Thoracic aorta (tissue), 2 donors: ENCODE measurements around the gene NOL4L. TPM values are rescaled to one million over a fixed set of nuclear protein-coding genes. Genes with fewer than 3 reads are reported as not detected.

Experiments
- ATAC-seq: fragments of 150-250 bp; one replicate; pipeline ENCODE4 v1.8.0; 2017; ENCODE audit warnings: low read depth; ENCODE audit not compliant: insufficient number of reproducible peaks, low FRiP score
- DNase-seq: peaks from one replicate; pipeline ENCODE4 v3.0.0-alpha.2; 2020; ENCODE audit warnings: low spot score
- H3K27ac ChIP-seq, 2 donors: fragments of 200-600 bp; sonication (generic); 1 replicate in 1 of 2; 2 replicates in 1 of 2; pipeline ENCODE4 v1.5.1; 2016; ENCODE audit warnings: mild to moderate bottlenecking in 2 of 2, moderate library complexity in 2 of 2
- H3K27me3 ChIP-seq: fragments of 200-600 bp; sonication (generic); replicated peaks from 2 replicates; pipeline ENCODE4 v1.6.0; 2016; ENCODE audit warnings: mild to moderate bottlenecking; ENCODE audit not compliant: insufficient read depth
- H3K36me3 ChIP-seq: fragments of 200-600 bp; sonication (generic); one replicate; pipeline ENCODE4 v1.5.1; 2016
- H3K4me1 ChIP-seq, 2 donors: fragments of 200-600 bp; sonication (generic); 1 replicate in 1 of 2; 2 replicates in 1 of 2; pipeline versions ENCODE4 v1.5.1 to v1.6.0; 2016; ENCODE audit warnings: low read depth in 2 of 2, mild to moderate bottlenecking in 1 of 2; ENCODE audit not compliant: control insufficient read depth in 1 of 2
- H3K4me3 ChIP-seq: fragments of 200-600 bp; sonication (generic); 2 replicates; pipeline ENCODE4 v1.5.1; 2016; ENCODE audit warnings: mild to moderate bottlenecking
- H3K9me3 ChIP-seq: fragments of 200-600 bp; sonication (generic); 2 replicates; pipeline ENCODE4 v1.5.1; 2016
- CTCF ChIP-seq: fragments of 200-600 bp; sonication (generic); IDR thresholded peaks from one replicate; pipeline ENCODE4 v1.5.1; 2019; ENCODE audit warnings: antibody characterized with exemption
- total RNA-seq, 2 donors: library from RNA; depleted of rRNA; stranded (reverse); fragments of >200 nt; gene quantifications; one replicate each; pipeline versions ENCODE4 v1.1.0 to v1.2.3, GENCODE V29; 2016

The NOL4L gene
- total RNA-seq, 2 donors from 2014 or later, result 17.5 to 23.7 TPM

- no peak for ATAC-seq
- Histone ChIP-seq H3K27ac (no peak overlapping the region), H3K27me3 (no peaks in the 10 kb centered on the region), H3K4me1 (no peaks in the 10 kb centered on the region), H3K36me3 (no peaks in the 10 kb centered on the region), H3K9me3 (no peaks in the 10 kb centered on the region), H3K4me3 (no peak overlapping the region)
- no peak for TF ChIP-seq CTCF
- DNase-seq, result no peak
These were observed 27.8 kb downstream of the NOL4L start for GRCh38 chr20:32557319-32557718.

- H3K4me3 ChIP-seq, result no peak overlapping the region
- no peak for ATAC-seq
- H3K36me3 ChIP-seq, result no peaks in the 10 kb centered on the region
- no peak overlapping the region for H3K27ac ChIP-seq
- no peaks in the 10 kb centered on the region for H3K4me1 ChIP-seq
- no peak for DNase-seq
- no peaks in the 10 kb centered on the region for H3K27me3 ChIP-seq
- no peaks in the 10 kb centered on the region for H3K9me3 ChIP-seq
- TF ChIP-seq CTCF, result no peak
These were observed 28.6 kb downstream of the NOL4L start for GRCh38 chr20:32556312-32557184.

GRCh38 chr20:32555584-32555983, 29.5 kb downstream of the NOL4L start:
- ATAC-seq (no peak), DNase-seq (no peak)
- Histone ChIP-seq H3K4me1 (no peaks in the 10 kb centered on the region), H3K9me3 (no peaks in the 10 kb centered on the region), H3K4me3 (no peak overlapping the region), H3K27ac (no peak overlapping the region), H3K27me3 (no peaks in the 10 kb centered on the region), H3K36me3 (no peaks in the 10 kb centered on the region)
- TF ChIP-seq CTCF, result no peak

GRCh38 chr20:32554965-32555289, 30.2 kb downstream of the NOL4L start:
- Histone ChIP-seq H3K4me1 (no peaks in the 10 kb centered on the region), H3K36me3 (no peaks in the 10 kb centered on the region), H3K27ac (no peak overlapping the region), H3K9me3 (no peaks in the 10 kb centered on the region), H3K4me3 (no peak overlapping the region), H3K27me3 (no peaks in the 10 kb centered on the region)
- DNase-seq, result no peak
- TF ChIP-seq CTCF, result no peak
- ATAC-seq, result no peak

DNA sequence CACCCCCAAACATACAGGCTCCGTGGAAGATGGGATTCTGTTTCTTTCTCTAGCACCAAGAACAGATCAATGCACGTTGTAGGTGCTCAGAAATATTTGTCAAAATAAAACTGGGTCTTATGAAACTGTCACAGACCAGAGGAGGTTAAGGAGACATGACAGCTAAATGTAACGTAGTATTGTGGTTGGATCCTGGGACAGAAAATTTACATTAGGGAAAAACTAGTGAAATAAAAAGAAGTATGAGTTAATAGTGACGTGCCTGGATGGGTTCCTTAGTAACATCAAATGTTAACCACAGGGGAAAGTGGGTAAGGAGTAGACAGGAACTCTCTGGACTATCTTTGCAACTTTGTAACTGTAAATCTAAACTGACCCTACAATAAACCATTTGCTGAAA, 31.5 kb downstream of the NOL4L start:
- no peaks in the 10 kb centered on the region for H3K27me3 ChIP-seq
- H3K4me3 ChIP-seq, result no peak overlapping the region
- no peak for TF ChIP-seq CTCF
- DNase-seq, result no peak
- H3K4me1 ChIP-seq, result no peaks in the 10 kb centered on the region
- no peak for ATAC-seq
- no peaks in the 10 kb centered on the region for H3K9me3 ChIP-seq
- no peak overlapping the region for H3K27ac ChIP-seq
- H3K36me3 ChIP-seq, result no peaks in the 10 kb centered on the region
